HepG2 (cell line): Measurements from ENCODE around the gene OR8G1. TPM values are rescaled to one million over a fixed set of nuclear protein-coding genes. Genes with fewer than 3 reads are reported as not detected.
A peak's percentile ranks its signal among the peaks of the same experiment; 100 is the strongest.

Source experiments
- ATAC-seq: fragments of 200-7000 bp; cut with Tn5 transposase; 3 replicates; pipeline ENCODE4 v1.9.1; 2020; ENCODE audit warnings: mild to moderate bottlenecking, moderate library complexity
- BruUV-seq: library from RNA; stranded (reverse); fragments of 400-500 nt; replicated peaks from 2 replicates; lab custom pipeline; 2021; lab: Mats Ljungman, UMichigan
- CTCF ChIA-PET: fragments of 300-600 bp; formaldehyde crosslinking; extraction: SDS; loops from one replicate; lab custom pipeline; 2021; ENCODE audit warnings: low total read pairs, inconsistent platforms, low intra/inter-chr PET ratio; lab: Yijun Ruan, JAX
- POLR2A ChIA-PET: fragments of 350-600 bp; sonication (Branson Sonifier 250); formaldehyde crosslinking; loops from one replicate; lab custom pipeline; 2020; ENCODE audit warnings: antibody characterized with exemption, inconsistent platforms; lab: Yijun Ruan, JAX
- DNase-seq: peaks from one replicate; pipeline ENCODE4 v3.0.0-alpha.2; 2015; ENCODE audit warnings: low spot score
- FAIRE-seq: peaks from 3 replicates; lab custom pipeline; 2011; peaks lifted over from hg19 to GRCh38; lab: Jason Lieb, UNC
- H2AFZ ChIP-seq: one replicate; pipeline ENCODE4 v1.6.1; 2011; ENCODE audit warnings: low read length, inconsistent platforms
- H3K27ac ChIP-seq: fragments of 300-600 bp; 3 replicates; pipeline ENCODE4 v1.8.0; 2011; ENCODE audit warnings: mixed run types, mild to moderate bottlenecking, mixed read lengths, low read length, inconsistent platforms; ENCODE audit not compliant: insufficient read depth; ENCODE audit errors: extremely low read length
- H3K27me3 ChIP-seq, 2 experiments: fragments of 200-600 bp in 1 of 2; 2 replicates in 1 of 2; 3 replicates in 1 of 2; pipeline versions ENCODE4 v1.6.0 to v1.8.0; 2011; ENCODE audit warnings: low read length in 2 of 2, mild to moderate bottlenecking in 2 of 2, moderate library complexity in 2 of 2, inconsistent platforms in 1 of 2; ENCODE audit not compliant: insufficient read depth in 2 of 2, control insufficient read depth in 1 of 2
- H3K36me3 ChIP-seq, 2 experiments: fragments of 200-600 bp in 1 of 2; replicated peaks in 1 of 2; 2 replicates in 1 of 2; 3 replicates in 1 of 2; pipeline versions ENCODE4 v1.5.1 to v1.8.0; 2011; ENCODE audit warnings: low read length in 2 of 2, inconsistent platforms in 1 of 2; ENCODE audit not compliant: insufficient read depth in 2 of 2, control insufficient read depth in 1 of 2
- H3K4me1 ChIP-seq: 2 replicates; pipeline ENCODE4 v1.5.1; 2012; ENCODE audit warnings: low read length, inconsistent platforms; ENCODE audit not compliant: insufficient read depth
- H3K4me2 ChIP-seq: 2 replicates; pipeline ENCODE4 v1.6.0; 2011; ENCODE audit warnings: low read depth, low read length, inconsistent platforms
- H3K4me3 ChIP-seq, 3 experiments: fragments of 200-600 bp in 1 of 3; sonication (generic), shearing (Covaris generic) in 1 of 3; replicated peaks in 1 of 3; 2 replicates each; pipeline ENCODE4 v1.5.1; 2011 to 2016; ENCODE audit warnings: low read length in 3 of 3, inconsistent platforms in 2 of 3, low read depth in 2 of 3, mild to moderate bottlenecking in 2 of 3, control low read depth in 1 of 3, mixed read lengths in 1 of 3; ENCODE audit not compliant: insufficient read depth in 1 of 3
- H3K79me2 ChIP-seq: one replicate; pipeline ENCODE4 v1.6.1; 2011; ENCODE audit warnings: low read length, inconsistent platforms; ENCODE audit not compliant: insufficient read depth
- H3K9ac ChIP-seq: 2 replicates; pipeline ENCODE4 v1.6.0; 2011; ENCODE audit warnings: mild to moderate bottlenecking, low read depth, low read length, inconsistent platforms; ENCODE audit not compliant: insufficient read depth
- H3K9me3 ChIP-seq: 2 replicates; pipeline ENCODE4 v1.5.1; 2012; ENCODE audit warnings: mild to moderate bottlenecking, low read length
- H4K20me1 ChIP-seq: 2 replicates; pipeline ENCODE4 v1.6.0; 2011; ENCODE audit warnings: inconsistent platforms, mild to moderate bottlenecking, low read length, moderate library complexity; ENCODE audit not compliant: insufficient read depth
- ATF7 ChIP-seq, 2 experiments: fragments of 450-650 bp in 1 of 2; sonication (generic) in 1 of 2; formaldehyde crosslinking in 1 of 2; IDR thresholded peaks; 2 replicates each; pipeline versions ENCODE4 v1.4.0 to v1.6.1; 2016 to 2020; ENCODE audit warnings: antibody characterized with exemption in 1 of 2, mild to moderate bottlenecking in 1 of 2, missing genetic modification reagents in 1 of 2
- CREB1 ChIP-seq, 2 experiments: fragments of 450-650 bp in 1 of 2; IDR thresholded peaks; 2 replicates each; pipeline ENCODE4 v1.6.1; 2016 to 2017; ENCODE audit warnings: control low read depth in 1 of 2, mild to moderate bottlenecking in 1 of 2, missing compliant biosample characterization in 1 of 2, missing genetic modification characterization in 1 of 2
- FOXK2 ChIP-seq: fragments of 450-650 bp; IDR thresholded peaks from 2 replicates; pipeline ENCODE4 v1.6.1; 2016
- FOXP4 ChIP-seq: sonication (generic); formaldehyde crosslinking; IDR thresholded peaks from 2 replicates; pipeline ENCODE4 v1.4.0; 2020; ENCODE audit warnings: missing genetic modification reagents
- GMEB1 ChIP-seq: sonication (generic); formaldehyde crosslinking; IDR thresholded peaks from 2 replicates; pipeline ENCODE4 v1.5.1; 2020; ENCODE audit warnings: missing genetic modification reagents, mild to moderate bottlenecking, borderline replicate concordance
- NFKBIZ ChIP-seq: IDR thresholded peaks from 2 replicates; pipeline ENCODE4 v1.6.1; 2018; ENCODE audit warnings: missing genetic modification reagents, missing compliant biosample characterization
- NR2C2 ChIP-seq: sonication (generic); formaldehyde crosslinking; IDR thresholded peaks from 2 replicates; pipeline ENCODE4 v1.4.0; 2020; ENCODE audit warnings: missing genetic modification reagents, mild to moderate bottlenecking, moderate library complexity, borderline replicate concordance
- PHF5A ChIP-seq: IDR thresholded peaks from one replicate; pipeline ENCODE4 v1.6.1; 2018; ENCODE audit warnings: low read depth, missing genetic modification reagents; ENCODE audit not compliant: unreplicated experiment
- POLR2AphosphoS2 ChIP-seq: IDR thresholded peaks from 2 replicates; pipeline ENCODE4 v1.6.1; 2011; ENCODE audit warnings: low read depth, low read length, improper control_type of control experiment
- SAFB2 ChIP-seq: sonication (generic); formaldehyde crosslinking; IDR thresholded peaks from 2 replicates; pipeline ENCODE4 v1.5.1; 2020; ENCODE audit warnings: missing genetic modification reagents, low read depth, mild to moderate bottlenecking, borderline replicate concordance
- ZBTB21 ChIP-seq: sonication (generic); formaldehyde crosslinking; IDR thresholded peaks from 2 replicates; pipeline ENCODE4 v1.4.0; 2020; ENCODE audit warnings: missing genetic modification reagents
- ZNF550 ChIP-seq: sonication (generic); formaldehyde crosslinking; IDR thresholded peaks from 2 replicates; pipeline ENCODE4 v1.4.0; 2020; ENCODE audit warnings: mild to moderate bottlenecking, missing genetic modification reagents, borderline replicate concordance
- WGBS: methylation state at CpG from one replicate; pipeline ENCODE4 v1.1.6; 2017; ENCODE audit warnings: low lambda C conversion rate; 5-methylcytosine and 5-hydroxymethylcytosine counted together
- in situ Hi-C: cut with HindIII; loops from 2 replicates; pipeline ENCODE4 v1.10.0; 2017; ENCODE audit warnings: low pct_unique_long_range_greater_than_20kb; ENCODE audit not compliant: extremely low pct_ligation_motif_present
- intact Hi-C: fragments of 100-400 bp; cut with micrococcal nuclease; formaldehyde crosslinking; loops from one replicate; pipeline ENCODE4 v1.10.0; 2022; ENCODE audit not compliant: unreplicated experiment
- polyA plus RNA-seq, 8 experiments: library from polyadenylated mRNA; depleted of rRNA in 3 of 8; stranded (reverse) in 7 of 8; unstranded in 1 of 8; fragments of >200 nt; fragmentation: Illumina TruSeq in 4 of 8; extraction: Trizol in 4 of 8; gene quantifications; 2 replicates each; pipeline versions ENCODE4 v1.2.1 to v1.2.3, GENCODE V29; 2011 to 2016; ENCODE audit warnings: low read depth in 4 of 8, missing spikeins in 1 of 8, mixed read lengths in 1 of 8; ENCODE audit not compliant: insufficient read depth in 1 of 8
- total RNA-seq, 5 experiments: library from RNA; depleted of rRNA; stranded (reverse); fragments of >200 nt; fragmentation: Illumina TruSeq; extraction: Trizol; gene quantifications; 2 replicates each; pipeline ENCODE4 v1.2.3, GENCODE V29; 2016; ENCODE audit warnings: low read depth in 1 of 5

The OR8G1 gene
- total and polyA plus RNA-seq, 2 of the 13 experiments (the other 11 are each of a cell fraction or from before 2014, with no cell fraction given): not detected

GRCh38 chr11:124199702-124200101 is 41.2 kb upstream of the OR8G1 start:
- no peak overlapping the region for H3K4me2 ChIP-seq
- no TSS peak for BruUV-seq
- no peak overlapping the region for H3K27ac ChIP-seq
- TF ChIP-seq ATF7 (IDR thresholded peaks at IDR 0.05) (peak; percentile 99), ATF7 (CRISPR knock-in tag; IDR thresholded peaks at IDR 0.05) (no peak), SAFB2 (CRISPR knock-in tag) (no peak), GMEB1 (no peak), POLR2AphosphoS2 (no peak), NFKBIZ (CRISPR knock-in tag) (no peak), CREB1 (IDR thresholded peaks at IDR 0.05) (peak; percentile 93), CREB1 (CRISPR knock-in tag; IDR thresholded peaks at IDR 0.05) (no peak), PHF5A (CRISPR knock-in tag) (no peak), NR2C2 (no peak), ZBTB21 (CRISPR knock-in tag) (no peak), ZNF550 (CRISPR knock-in tag) (no peak), FOXP4 (CRISPR knock-in tag) (no peak), FOXK2 (no peak)
- WGBS: 0% methylated on average over 1 of the region's 1 CpG
- intact Hi-C loops (no loop called here), in situ Hi-C loops (loop anchor here (5.0 kb wide), 1 partner anchor 122 kb away; no protein-coding TSS in a partner anchor)
- H2AFZ ChIP-seq: no peak overlapping the region
- CTCF ChIA-PET: no interaction called here
- peaks cover 0 to 4% of the 10 kb centered on the region in 2 experiments; a peak in 1 of 5 replicates for H3K27me3 ChIP-seq
- H3K4me3 ChIP-seq: no peak overlapping the region
- no peaks in the 10 kb centered on the region for H3K9me3 ChIP-seq
- FAIRE-seq: no peak
- POLR2A ChIA-PET: no interaction called here
- no peak for ATAC-seq
- no peak overlapping the region for H3K9ac ChIP-seq
- H3K4me1 ChIP-seq: no peaks in the 10 kb centered on the region
- no peaks in the 10 kb centered on the region for H4K20me1 ChIP-seq
- no peaks in the 10 kb centered on the region for H3K79me2 ChIP-seq
- DNase-seq: no peak
- H3K36me3 ChIP-seq: no peaks in the 10 kb centered on the region
